ENCODE data around the gene TRPV3. TPM values are rescaled to one million over a fixed set of nuclear protein-coding genes. Genes with fewer than 3 reads are reported as not detected.

The TRPV3 gene
- total and polyA plus RNA-seq, 2 donors (not counting 3 experiments of a cell fraction or from before 2014, with no cell fraction given): 0.01 TPM; not detected in 1

GRCh38 chr17:3512505-3513171, 45.0 kb downstream of the TRPV3 start:
- intact Hi-C loops (cut with micrococcal nuclease): no loop called here
- Histone ChIP-seq H3K9me1 (replicated peaks; ENCODE audit: control insufficient read depth, extremely low read depth, insufficient read depth, low read length) (no peaks in the 10 kb centered on the region), H3K9me3 (replicated peaks; ENCODE audit: control insufficient read depth, insufficient read depth, low read length) (no peaks in the 10 kb centered on the region), H3K27ac (ENCODE audit: insufficient read depth, low read depth, low read length) (no peak overlapping the region), H3K4me3 (replicated peaks in 1 of 3; ENCODE audit: insufficient read depth in 1 of 3, low read depth in 1 of 3, low read length in 3 of 3) (no peak overlapping the region), H2AFZ (ENCODE audit: low read depth, low read length) (no peak overlapping the region), H3K4me2 (ENCODE audit: insufficient read depth, low read length) (no peak overlapping the region), H3K27me3 (ENCODE audit: control insufficient read depth in 2 of 2, insufficient read depth in 2 of 2, low read length in 2 of 2) (no peaks in the 10 kb centered on the region), H3K36me3 (ENCODE audit: control insufficient read depth in 2 of 2, extremely low read depth in 1 of 2, insufficient read depth in 2 of 2, low read length in 2 of 2) (no peaks in the 10 kb centered on the region), H4K20me1 (replicated peaks; ENCODE audit: control insufficient read depth, extremely low read depth, insufficient read depth, low read length) (no peaks in the 10 kb centered on the region), H3K9ac (replicated peaks; ENCODE audit: extremely low read depth, insufficient read depth, low read length) (no peak overlapping the region), H3K79me2 (ENCODE audit: control insufficient read depth, insufficient read depth, low read length) (no peaks in the 10 kb centered on the region), H3K4me1 (ENCODE audit: control insufficient read depth, extremely low read depth, insufficient read depth, low read length) (no peaks in the 10 kb centered on the region)
- BruUV-seq (replicated peaks): no TSS peak
- POLR2A ChIA-PET: no interaction called here
- FAIRE-seq (no peak), DNase-seq (ENCODE audit: low read depth, low spot score) (no peak)
- CTCF ChIA-PET: no interaction called here
- dilution Hi-C loops (cut with MboI; ENCODE audit: extremely low pct_ligation_motif_present, low sequenced_read_pairs): no loop called here
- TF ChIP-seq POLR2A (IDR thresholded peaks at IDR 0.05; ENCODE audit: low read depth, low read length): no peak
- TF ChIP-seq GATA2 (IDR thresholded peaks at IDR 0.05; ENCODE audit: insufficient read depth, insufficient read length, low read depth, low read length): no peak
- TF ChIP-seq CTCF (IDR thresholded peaks at IDR 0.05; ENCODE audit: extremely low read depth in 1 of 2, insufficient read depth in 1 of 2, low read depth in 1 of 2, low read length in 2 of 2): no peak
- no peak for TF ChIP-seq JUN (IDR thresholded peaks at IDR 0.05; ENCODE audit: borderline replicate concordance, insufficient read depth, insufficient read length, low read depth)
- no peak for TF ChIP-seq EZH2 (IDR thresholded peaks at IDR 0.05; ENCODE audit: borderline replicate concordance, low read depth, low read length, severe bottlenecking)

Measured in endothelial cell of umbilical vein (primary cell).